Right lobe of liver (tissue), 4 donors: Measurements from ENCODE around the gene LPO.

Experiments used
- POLR2A ChIP-seq: fragments of 450-650 bp; IDR thresholded peaks from one replicate; pipeline ENCODE4 v1.6.1; 2017; ENCODE audit warnings: antibody characterized with exemption, mild to moderate bottlenecking
- TF ChIP-seq, protein P1 (sequence below), 4 donors: fragments of 200-600 bp in 3 of 4; fragments of 450-650 bp in 1 of 4; IDR thresholded peaks; one replicate each; pipeline versions ENCODE4 v1.5.1 to v1.8.0; 2016 to 2022; ENCODE audit warnings: antibody characterized with exemption in 4 of 4, mild to moderate bottlenecking in 2 of 4
- donor health status: DM: no; HTN: no; CAD: no.
- donor health status: DM: no; HTN: no; CAD: no.
- donor health status: DM: no; HTN: yes; CAD: no.

- TF ChIP-seq, protein P1, sequence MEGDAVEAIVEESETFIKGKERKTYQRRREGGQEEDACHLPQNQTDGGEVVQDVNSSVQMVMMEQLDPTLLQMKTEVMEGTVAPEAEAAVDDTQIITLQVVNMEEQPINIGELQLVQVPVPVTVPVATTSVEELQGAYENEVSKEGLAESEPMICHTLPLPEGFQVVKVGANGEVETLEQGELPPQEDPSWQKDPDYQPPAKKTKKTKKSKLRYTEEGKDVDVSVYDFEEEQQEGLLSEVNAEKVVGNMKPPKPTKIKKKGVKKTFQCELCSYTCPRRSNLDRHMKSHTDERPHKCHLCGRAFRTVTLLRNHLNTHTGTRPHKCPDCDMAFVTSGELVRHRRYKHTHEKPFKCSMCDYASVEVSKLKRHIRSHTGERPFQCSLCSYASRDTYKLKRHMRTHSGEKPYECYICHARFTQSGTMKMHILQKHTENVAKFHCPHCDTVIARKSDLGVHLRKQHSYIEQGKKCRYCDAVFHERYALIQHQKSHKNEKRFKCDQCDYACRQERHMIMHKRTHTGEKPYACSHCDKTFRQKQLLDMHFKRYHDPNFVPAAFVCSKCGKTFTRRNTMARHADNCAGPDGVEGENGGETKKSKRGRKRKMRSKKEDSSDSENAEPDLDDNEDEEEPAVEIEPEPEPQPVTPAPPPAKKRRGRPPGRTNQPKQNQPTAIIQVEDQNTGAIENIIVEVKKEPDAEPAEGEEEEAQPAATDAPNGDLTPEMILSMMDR (IDR thresholded peaks at IDR 0.05), result no peak
- no peak for TF ChIP-seq POLR2A
These were observed 76.3 kb downstream of the LPO start for GRCh38 chr17:58314706-58315015.
